Measurements from ENCODE around the gene XPO4.
A peak's percentile ranks its signal among the peaks of the same experiment; 100 is the strongest.
"Not testable (repeated sequence)": the region's sequence is repeated elsewhere in the genome, so short reads cannot be mapped to it uniquely, and the experiment has no call there.

XPO4 gene

DNA sequence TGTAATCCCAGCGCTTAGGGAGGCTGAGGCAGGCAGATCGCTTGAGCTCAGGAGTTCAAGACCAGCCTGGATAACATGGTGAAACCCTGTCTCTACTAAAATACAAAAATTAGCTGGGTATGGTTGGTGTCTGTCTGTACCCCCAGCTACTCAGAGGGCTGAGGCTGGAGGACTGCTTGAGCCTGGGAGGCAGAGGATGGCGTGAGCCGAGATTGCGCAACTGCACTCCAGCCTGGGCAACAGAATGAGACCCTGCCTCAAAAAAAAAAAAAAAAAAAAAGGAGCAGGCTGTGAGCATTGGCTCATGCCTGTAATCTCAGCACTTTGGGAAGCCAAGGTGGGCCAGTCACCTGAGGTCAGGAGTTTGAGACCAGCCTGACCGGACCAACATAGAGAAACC lies 12.0 kb downstream of the XPO4 start:
- not testable (repeated sequence) for DNase-seq

DNA sequence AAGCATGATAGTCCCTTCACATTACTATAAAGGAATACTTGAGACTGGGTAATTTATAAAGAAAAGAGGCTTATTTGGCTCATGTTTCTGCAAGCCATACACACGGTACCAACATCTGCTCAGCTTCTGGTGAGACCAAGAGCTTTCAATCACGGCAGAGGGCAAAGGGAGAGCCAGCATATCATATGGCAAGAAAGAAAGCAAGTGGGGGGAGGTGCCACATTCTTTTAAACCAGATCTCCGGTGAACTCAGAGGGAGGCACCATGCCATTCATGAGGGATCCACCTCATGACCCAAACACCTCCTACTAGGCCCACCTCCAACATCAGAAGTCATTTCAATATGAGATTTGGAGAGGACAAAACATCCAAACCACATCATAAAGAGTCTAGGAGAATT lies 20.3 kb downstream of the XPO4 start:
- no peak for DNase-seq

DNA sequence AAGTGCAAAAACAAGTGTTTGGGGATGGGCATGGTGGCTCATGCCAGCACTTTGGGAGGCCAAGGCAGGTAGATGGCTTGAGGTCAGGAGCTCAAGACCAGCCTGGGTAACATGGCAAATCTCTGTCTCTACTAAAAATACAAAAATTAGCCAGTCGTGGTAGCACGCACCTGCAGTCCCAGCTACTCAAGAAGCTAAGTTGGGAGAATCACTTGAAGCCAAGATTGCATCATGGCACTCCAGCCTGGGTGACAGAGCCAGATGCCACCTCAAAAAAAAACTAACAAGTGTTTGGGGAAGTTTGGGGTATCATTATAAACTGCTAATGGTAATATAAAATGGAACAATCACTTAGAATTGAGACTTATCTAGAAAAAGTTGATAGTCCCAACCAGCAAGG lies 24.6 kb downstream of the XPO4 start:
- no peak for DNase-seq

DNA sequence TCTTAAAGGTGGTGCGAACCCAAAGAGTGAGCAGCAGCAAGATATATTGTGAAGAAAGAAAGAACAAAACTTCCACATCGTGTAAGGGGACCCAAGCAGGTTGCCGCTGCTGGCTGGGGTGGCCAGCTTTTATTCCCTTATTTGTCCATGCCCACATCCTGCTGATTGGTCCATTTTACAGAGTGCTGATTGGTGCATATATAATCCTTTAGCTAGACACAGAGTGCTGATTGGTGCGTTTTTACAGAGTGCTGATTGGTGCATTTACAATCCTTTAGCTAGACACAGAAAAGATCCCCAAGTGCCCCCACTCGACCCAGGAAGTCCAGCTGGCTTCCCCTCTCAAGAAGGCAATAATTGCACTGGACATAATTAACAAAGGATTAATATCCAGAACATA lies 25.7 kb downstream of the XPO4 start:
- DNase-seq: not testable (repeated sequence)

DNA sequence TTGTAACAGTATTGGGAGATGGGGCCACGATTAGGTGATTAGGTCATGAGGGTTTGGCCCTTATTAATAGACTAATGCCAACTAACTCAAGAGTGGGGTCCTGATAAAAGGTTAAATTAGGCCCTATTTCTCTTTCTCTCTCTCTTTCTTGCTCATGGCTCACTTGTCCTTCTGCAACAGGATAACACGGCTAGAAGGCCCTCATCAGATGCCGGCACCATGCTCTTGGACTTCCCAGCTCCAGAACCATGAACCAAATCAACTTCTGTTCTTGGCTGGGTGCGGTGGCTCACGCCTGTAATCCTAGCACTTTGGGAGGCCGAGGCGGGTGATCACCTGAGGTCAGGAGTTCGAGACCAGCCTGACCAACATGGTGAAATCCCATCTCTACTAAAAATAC lies 28.1 kb downstream of the XPO4 start:
- not testable (repeated sequence) for DNase-seq

DNA sequence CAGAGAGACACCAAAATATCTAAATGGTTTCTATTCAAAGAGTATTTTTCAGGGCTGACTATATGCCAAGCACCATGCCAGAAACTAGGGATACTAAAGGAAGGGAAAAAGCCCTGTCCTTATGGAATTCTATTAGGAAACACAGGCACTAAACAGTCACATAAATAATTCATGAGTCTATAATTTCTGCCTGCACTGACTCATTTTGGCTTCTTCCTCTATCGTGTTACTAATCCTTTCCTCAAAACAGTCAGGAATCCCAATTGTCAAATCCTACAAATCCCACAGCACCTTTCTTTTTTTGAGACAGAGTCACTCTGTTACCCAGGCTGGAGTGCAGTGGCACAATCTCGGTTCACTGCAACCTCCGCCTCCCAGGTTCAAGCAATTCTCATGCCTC lies 29.2 kb downstream of the XPO4 start:
- no peak for DNase-seq

DNA sequence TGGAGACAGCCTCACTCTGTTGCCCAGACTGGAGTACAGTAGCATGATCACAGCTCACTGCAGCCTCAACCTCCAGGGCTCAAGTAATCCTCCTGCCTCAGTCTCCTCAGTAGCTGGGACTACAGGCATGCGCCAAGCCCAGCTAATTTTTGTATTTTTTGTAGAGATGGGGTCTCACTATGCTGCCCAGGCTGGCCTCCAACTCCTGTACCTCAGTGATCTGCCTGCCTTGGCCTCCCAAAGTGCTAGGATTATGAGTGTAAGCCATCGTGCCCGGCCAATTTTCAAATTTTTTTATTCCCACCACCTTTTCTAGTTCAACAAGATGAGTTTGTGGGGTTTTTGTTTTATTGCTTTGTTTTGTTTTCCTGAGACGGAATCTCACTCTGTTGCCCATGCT lies 31.7 kb downstream of the XPO4 start:
- no peak for DNase-seq

DNA sequence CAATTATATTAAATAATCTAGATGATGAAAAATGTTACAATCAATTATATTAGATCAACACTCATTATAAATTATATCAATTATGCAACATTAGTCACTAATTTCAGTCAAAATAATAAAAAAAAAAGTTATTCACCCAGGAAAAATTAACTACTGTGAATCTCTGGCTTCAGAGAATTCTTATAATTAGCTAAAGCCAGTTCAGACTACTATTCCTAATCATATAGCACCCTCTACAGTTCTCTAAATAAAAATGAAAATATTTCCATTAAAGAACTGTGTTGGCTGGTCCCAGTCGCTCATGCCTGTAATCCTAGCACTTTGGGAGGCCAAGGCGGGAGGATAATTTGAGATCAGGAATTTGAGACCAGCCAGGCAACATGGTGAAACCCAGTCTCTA lies 33.0 kb downstream of the XPO4 start:
- DNase-seq: peak; percentile 57

DNA sequence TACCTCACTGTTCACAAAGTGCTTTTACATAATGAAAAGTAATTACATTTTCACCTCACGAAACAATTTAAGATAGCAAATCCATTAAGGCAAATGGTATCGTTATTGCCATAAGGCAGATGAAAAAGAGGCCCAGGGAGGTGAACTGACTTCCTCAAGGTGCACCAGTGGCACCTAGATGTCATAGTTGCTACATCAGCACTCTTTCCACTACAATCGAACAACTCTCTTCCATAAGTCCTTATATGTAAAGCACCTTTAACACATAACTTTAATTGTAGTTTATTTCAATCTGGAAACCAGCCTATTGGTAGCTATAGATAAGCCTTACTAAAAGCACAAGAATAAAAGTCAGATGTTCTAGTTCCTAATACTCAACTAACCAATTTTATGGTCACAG lies 35.1 kb downstream of the XPO4 start:
- DNase-seq: no peak

DNA sequence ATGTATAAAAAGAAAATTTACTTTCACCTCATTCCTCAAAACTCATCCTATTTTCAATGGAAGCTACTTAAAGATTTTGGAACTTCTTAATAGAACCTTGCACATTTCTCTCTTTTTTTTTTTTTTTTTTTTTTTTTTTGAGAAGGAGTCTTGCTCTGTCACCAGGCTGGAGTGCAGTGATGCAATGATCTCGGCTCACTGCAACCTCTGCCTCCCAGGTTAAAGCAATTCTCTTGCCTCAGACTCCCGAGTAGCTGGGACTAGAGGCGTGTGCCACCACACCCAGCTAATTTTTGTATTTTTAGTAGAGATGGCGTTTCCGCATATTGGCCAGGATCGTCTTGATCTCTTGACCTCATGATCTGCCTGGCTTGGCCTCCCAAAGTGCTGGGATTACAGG lies 40.9 kb downstream of the XPO4 start:
- not testable (repeated sequence) for DNase-seq

DNA sequence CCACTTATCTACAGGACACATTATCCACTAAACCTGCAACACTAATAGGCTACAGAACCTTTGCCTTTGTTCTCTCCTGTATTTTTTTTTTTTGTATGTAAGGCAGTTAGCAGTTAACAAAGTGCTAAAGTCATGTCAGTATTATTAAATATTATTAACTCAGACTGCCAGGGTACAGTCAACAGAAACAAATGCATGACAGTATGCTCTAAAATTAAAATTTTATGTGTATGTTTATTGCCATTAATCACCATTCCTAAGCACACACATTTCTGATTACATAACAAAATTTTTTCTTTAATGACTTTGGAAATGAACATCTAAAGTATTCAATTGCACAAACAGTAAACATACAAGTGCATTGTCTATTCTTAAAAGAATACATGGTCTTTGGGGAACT lies 41.7 kb downstream of the XPO4 start:
- DNase-seq: no peak

DNA sequence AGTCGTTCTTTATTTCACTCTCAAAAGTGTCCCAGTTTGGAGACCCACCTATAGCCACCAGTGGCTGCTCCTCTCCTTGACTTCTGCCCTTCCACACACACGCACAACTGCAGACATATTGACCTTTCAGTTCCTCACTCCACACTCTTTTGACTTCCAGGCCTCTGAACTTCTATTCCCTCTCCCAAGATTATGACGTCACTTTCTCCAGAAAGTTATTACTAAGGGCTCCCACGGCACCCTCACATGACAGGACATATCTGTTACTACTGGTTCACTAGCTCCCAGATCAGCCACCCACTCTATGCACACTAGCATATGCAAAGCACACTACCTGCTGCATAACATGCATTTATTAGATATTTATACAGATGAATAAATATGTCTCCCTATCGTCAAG lies 45.9 kb downstream of the XPO4 start:
- no peak for DNase-seq

DNA sequence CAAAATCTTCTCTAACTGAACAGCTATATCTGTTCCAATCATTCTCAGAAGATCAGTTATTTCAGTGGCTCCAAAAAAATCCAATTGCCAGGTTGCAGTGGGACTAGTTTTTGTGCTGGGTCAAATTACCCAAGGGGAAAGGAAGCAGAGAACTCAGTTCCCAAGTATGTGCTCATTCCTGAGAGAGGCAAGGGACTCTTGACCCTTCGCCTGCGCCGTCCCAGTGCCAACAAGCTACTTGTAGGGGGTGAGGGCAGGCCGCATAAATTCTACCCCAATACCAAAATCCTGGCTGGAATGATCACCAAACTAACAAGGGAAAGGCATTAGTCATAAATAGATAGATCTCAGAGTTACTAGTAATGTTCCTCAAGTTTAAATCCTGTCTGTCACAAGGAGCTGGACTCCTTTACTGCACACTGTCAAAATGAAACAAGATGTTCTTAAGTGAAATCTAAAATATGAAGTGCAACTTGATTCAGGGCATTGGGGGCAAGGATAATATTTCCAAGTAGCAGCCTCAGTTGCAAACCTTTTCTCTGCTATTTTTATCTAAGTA lies 50.6 kb downstream of the XPO4 start:
- DNase-seq: no peak

DNA sequence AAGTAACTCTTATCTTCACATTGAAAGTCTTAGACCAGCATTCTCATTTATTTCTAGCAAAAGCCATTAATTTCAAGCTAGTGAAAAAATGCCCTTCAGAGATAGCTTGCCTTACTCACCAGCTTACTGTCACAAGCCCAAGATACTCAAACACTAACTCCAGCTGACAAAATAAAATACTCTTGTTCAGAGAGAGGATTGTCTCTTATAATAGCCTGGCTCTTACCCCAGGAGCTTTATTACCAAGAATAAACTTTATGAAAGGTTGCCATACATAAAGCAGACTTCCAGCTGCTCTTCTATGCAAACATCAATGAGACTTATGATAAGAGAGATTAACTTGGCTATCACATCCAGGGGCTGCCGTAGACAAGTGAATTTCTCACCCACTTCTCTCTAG lies 53.6 kb downstream of the XPO4 start:
- peak; percentile 28 for DNase-seq

DNA sequence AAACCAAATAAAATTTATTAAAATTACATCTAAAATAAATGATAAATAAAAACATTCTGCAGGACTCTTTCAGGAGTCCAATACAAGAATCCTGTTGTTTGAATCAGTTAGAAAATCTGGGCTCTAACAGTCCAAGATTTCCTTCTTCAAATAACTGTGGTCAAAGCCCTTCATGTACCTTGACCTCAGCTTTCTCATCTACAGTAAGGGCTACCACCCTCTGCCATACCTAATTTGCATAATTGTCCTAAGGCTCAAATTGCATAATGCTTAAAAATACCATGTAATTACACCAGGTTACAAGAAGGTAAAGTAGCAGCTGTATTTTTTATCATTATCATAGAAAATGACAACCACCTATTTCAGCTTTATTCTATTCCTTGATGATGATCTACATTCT lies 54.3 kb downstream of the XPO4 start:
- DNase-seq: no peak

DNA sequence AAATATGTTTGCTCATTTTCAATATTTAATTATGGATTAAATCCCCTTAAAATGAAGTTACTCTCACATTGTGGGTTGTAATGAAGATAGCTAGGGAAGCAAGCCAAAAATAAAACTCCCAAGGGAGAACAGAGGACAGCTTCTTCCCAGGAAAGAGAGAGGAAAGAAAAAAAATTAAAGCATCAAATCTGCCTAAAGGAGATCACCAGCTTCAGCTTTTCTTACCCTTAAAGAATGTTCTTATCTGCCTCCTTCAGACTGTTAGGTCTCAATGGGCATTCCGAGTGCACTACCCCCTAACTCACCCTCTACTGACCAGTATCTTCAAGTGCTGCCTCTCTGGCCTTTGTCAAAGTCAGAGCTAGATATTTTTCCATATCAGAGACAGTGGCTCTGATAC lies 55.2 kb downstream of the XPO4 start:
- no peak for DNase-seq

DNA sequence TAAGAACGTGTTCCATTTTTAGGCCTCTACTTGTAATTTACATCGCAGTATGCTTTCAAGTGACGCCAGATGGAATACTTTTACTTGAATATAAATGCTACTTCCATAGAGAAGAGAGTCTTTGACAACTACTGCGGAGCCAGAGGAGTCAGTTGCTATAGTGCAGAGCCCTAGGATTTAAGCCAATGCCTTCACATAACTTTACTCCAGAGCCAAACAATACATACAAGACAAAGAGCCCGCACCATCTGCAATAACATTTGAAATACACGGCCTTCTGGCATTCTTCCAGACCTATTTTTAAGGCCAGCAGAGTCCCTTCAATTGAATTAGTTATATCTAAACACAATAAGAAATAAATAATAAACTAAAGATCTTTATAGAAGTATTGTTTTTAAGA lies 59.4 kb downstream of the XPO4 start:
- no peak for DNase-seq

DNA sequence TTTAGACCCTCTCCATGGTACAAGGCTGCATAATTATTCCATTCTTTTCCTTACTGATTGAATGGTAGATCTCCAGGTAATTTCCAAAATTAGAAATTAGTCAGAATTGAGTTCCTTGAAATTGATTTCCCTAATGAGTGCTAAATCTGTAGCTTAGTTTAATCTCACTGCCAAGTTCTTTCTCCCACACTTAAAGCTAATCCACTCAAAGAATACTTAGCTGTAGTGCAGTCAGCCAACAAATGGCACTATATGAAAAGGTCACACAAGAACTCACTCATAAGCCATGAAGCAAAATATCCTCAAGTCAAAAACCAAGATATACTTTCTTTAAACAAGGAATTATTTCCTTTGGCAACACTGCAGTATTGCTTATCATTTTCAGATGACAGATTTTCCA lies 62.0 kb downstream of the XPO4 start:
- DNase-seq: no peak

DNA sequence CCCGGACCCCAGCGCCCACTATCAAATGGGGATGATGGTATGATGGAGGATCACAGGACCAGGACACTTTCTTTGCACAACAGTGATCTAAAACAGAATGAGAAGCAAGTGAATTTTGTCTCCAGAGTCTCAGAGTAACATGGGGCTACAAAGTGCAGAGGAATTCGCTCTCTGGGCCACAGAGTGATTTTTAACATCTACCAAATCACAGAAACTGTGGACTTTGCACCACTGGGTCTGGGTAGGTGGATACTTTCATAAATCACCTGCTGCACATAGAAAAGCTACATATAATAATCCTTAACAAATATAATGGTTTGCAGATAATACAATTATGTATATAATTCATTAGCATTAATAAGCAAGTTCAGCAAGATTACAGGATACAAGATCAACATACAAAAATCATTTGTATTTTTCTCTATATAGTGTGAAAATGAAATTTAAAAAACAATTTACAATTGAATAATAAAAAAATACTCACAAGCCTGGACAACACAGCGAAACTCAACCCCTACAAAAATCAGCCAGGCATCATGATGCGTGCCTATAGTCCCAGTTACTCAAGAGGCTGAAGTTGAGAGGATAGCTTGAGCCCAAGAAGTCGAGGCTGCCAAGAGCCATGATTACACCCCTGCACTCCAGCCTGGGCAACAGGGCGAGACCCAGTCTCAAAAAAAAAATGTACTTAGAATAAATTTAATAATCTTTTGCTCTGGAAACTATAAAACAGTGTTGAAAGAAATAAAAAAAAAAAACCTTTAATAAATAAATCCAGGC lies 68.5 kb downstream of the XPO4 start:
- DNase-seq: no peak

DNA sequence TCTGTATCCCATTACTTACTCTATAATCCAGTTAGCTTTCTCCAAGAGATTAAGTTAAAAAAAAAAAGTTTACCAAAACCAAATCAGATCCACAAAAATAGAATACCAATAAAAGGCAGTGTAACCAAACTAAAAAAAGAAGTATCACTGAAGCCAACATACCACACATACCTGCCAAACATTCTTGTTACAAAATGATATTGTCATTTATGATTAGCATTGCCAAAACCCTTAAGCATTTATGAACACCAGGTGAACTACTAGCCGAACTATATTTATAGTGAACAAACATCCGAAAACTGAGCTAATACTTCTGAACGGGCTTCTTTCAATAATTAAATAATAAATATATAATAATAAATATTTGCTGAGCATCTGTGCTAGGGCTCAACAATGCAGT lies 69.7 kb downstream of the XPO4 start:
- DNase-seq: no peak

DNA sequence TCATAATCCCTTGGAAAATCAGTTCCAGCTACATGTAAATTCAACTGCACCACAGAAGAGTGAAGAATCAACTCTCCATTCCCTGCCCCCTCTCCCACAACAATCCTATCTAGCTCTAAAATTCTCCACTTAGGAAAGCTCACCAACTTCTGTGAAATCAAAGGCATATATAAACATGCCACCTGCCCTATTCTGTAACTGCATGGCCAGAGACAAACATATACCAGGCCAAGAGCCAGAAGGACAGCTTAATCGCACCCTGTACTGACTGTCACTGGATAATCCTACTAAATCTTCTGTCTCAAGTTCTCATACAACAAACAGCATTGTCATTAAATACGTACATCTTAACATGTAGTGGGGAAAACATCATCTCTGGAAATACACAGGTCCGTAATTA lies 70.6 kb downstream of the XPO4 start:
- no peak for DNase-seq

DNA sequence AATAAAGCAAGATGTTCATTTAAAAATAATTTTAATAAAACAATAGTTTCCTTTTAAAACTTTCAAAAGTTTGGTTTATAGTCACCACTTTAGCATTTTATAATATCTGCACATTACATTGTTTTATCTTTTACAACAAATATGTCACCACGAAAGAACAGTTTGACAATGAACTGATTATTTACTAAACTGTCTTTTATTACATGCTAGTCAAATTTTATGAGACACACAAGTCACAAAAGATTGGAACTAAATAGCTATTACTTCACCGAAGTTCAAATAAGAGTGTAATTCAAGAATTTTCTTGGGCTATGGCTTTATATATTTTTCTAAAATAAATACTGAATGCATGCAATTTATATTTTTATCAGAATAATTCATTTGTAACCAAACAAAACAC lies 71.3 kb downstream of the XPO4 start:
- DNase-seq: no peak

DNA sequence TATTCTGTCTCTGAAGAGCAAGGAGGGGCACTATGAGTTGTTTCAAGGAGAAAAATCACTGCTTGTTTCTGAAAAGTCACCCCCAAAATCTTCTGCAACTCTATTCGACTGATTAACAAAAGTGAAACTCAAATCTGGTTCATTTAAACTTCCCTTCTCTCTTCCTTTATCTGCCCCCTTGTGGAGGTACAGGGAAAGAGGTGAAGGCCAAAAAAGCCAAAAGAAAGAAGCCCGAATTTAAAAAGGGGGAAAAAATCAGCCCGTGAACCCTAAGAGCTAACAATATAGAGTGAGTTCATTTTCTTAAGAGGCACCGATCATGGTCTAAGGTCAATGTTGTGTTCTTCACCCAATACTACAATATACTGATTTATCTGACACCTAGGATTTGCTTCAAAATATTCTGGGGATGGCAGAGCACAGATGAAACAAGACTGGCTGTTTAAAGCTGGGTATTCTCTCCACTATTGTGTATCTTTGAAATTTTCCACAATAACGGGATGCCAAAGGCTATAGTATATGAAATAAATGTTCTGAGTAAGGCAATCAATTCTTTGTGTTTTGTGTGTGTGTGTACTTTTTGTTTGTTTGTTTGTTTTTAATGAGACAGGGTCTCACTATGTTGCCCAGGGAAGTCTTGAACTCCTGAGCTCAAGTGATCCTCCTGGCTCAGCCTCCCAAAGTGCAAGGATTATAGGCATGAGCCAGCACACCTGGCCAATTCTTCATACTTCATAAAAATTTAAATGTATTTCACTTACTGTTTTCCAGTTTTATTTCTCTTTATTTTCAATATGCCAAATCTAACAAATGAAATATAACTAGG lies 73.8 kb downstream of the XPO4 start:
- DNase-seq: peak; percentile 48

DNA sequence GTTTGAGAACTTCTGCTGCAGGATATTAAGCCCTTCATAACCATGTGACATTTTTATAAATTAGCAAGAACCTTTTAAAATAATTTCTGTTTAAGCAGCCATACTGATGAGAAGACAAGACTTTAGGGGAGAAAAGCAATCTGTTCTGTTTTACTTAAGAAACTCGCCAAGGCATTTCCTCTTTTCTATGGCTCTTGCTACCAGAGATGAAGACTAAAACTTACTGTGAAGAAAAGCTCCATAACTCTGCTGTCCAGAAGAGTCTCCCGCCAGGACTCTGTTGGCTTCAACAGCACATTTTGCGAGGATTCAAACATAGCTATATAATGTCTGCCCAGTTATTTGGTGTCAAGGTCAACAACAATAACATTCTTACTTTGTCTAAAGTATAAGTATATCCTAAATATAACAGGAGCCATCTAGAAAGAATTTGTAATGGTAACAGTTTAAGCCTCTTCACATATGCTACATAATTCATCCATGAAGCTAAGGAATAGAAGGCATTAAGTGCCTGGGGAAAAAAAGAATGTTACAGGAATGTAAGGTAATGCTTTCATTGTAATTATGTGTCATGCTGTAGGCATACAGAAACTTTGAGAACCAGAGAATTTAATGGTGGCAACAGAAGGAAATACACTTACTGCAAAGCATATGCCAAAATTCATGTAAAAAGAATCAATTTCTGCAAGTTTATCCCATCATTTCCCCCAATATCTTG lies 75.5 kb downstream of the XPO4 start:
- DNase-seq: no peak
